HPDE6-E6E7 (cell line): ENCODE data around the gene TAOK2.
A peak's percentile ranks its signal among the peaks of the same experiment; 100 is the strongest.
"Not testable (repeated sequence)": the region's sequence is repeated elsewhere in the genome, so short reads cannot be mapped to it uniquely, and the experiment has no call there.

Source experiments
- DNase-seq: peaks from one replicate; pipeline ENCODE4 v3.0.0; 2011; ENCODE audit warnings: missing footprints; ENCODE audit errors: extremely low spot score

Gene TAOK2

DNA sequence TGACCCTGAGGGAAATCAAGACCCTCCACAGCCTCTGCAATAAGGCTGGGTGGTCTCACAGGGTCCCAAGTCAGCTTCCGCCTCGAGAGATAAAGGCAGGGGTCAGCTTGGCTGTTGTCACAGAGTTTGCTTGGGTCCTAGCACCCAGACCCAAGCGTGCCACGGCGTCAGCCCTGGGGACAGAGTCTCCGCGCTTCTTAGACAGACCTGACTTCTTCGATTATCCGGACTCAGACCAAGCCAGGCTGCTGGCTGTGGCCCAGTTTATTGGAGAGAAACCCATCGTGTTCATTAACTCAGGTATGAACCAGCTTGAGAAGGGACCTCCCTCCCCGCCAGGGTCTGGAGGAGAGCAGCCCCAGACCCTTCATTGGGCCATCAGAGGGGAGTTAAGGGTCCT is 49.9 kb downstream of the TAOK2 start:
- DNase-seq: no peak

DNA sequence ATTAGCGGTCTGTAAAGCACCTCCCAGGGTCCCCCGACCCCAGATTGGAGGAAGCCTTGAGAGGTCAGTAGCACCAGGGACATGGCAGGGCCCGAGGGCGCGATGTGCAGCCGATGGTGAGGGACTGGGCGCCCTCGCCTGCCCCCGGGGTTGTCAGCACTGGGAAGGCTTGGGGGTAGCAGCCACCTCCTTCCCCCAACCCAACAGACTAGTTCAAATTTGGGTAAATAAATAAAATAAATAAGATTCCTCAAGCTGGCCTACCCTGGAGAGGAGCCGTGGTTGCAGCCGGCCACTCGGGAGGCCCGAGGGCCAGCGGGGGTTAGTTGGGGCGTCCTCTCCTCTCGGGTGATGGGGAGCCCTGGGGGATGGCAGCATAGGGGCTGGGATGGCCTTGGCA is 50.8 kb downstream of the TAOK2 start:
- no peak for DNase-seq

DNA sequence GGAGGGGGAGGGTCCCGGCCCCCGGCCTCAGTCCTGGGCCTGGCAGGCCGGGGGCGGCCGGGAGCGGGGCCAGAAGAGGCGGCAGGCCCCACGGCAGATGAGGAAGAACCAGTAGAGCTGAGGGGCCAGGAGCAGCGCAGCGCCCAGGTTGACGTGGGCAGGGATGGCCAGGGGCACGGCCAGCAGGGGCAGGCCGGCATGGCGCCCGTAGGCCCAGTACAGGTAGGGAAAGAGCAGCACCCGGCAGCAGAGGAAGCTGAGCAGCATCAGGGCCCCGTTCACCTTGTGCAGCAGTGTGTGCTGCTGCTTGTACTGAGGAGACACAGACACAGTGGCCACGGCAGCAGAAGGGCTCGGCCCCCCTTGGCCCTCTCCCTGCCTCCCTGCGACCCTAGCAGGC is 51.5 kb downstream of the TAOK2 start:
- DNase-seq: no peak

DNA sequence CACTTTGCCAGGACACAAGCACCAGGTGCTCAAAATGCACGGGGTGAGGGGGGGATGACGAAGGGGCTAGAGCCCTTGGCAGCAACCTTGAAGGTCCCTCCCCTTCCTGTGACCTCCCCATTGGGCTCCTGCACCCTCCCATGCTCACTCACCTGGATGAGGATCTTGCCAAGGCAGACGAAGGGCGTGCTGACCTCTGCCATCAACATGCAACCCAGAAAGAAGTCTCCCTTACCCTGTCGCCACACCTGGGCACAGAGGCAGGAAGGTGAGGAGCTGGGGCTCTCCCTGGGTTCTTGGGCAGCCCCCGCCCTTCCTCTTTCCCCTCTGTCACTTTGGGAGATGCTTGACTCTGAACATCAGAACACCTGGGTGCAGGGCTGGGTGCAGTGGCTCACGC is 51.9 kb downstream of the TAOK2 start:
- DNase-seq: no peak

DNA sequence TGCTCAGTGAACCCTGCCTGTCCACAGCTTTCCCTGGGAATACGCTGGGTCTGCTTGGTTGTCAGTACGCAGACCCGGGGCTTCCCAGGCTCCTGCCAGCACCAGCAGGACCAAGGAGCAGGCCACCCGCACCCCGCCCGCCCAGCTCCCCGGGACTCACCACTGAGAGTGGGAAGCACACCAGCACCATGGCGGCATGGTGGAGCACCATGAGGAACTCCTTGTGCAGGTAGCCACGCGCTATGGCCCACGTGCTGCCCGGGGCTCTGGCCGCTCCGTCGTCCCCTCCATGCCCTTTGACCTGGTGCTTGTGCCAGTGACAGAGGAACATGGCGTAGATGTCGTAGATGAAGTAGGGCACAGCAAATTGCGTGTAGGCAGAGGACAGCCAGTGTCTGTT is 52.8 kb downstream of the TAOK2 start:
- no peak for DNase-seq

DNA sequence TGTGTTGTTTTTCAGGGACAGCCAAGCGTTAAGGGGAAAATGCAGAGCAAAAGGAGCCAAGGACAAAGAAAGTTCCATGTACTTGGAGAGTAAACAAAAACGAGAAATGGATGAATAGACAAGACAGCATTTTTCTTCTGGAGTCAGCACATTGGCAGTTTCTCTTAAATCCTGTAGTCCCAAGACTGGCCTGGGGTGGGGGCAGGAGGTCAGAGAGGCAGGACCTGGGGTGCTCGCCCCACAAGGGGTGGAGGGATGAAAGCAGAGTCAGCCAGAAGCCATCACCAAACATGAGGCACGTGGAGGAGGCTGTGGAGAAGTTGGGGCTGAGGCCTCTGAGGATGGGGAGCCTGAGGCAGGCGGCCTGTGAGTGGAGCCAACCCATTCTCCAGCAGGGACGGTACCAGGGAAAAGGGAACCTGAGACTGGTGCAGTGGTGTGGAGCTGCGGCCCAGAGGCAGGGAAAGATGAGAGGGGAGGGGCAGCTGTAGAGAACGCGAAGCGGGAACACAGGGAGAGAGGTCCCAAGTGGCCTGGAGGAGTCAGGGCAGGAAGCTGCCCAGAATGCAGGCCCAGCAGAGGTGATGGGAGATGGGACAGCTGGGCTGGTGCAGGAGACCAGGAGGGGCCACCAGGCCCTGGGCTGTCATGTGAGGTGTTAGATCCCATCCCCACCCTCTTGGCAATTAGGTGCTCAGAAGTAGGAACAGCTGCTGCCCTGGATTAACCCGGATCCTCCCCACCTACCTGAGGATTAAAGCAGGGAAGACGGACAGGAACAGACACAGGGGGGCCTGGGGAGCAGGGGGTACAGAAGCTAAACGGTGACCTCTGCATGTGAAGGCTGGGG is 54.1 kb downstream of the TAOK2 start:
- no peak for DNase-seq

DNA sequence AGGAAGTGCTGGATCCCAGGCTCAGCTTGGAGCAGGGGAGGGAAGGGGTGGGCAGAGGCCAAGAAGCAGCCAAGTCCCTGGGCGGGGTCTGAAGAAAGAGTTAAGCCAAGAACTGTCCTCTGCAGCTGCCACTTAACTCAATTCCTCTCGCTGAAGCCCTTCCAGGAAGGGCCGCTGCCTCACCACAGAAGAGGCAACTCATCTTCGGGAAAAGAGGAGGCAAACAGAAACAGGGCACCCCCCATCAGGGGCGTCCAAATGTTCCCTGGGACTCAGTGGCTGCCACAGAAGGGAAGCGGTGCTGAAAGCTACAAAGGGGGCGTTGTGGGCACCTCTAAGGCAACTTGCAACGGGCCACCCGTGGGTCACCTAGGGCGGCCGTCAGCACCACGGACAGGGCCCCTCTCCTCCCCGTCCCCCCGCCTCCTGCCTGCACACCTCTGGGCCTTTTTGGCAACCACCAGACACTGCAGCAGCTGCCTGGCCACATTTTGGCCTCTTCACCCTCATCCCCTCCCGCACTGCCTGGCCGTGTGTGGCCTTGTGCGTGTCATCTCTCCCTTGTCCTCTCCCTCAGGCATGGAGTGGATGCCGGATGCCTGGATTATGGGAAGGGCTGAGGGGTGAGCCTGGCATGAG is 54.9 kb downstream of the TAOK2 start:
- no peak for DNase-seq

DNA sequence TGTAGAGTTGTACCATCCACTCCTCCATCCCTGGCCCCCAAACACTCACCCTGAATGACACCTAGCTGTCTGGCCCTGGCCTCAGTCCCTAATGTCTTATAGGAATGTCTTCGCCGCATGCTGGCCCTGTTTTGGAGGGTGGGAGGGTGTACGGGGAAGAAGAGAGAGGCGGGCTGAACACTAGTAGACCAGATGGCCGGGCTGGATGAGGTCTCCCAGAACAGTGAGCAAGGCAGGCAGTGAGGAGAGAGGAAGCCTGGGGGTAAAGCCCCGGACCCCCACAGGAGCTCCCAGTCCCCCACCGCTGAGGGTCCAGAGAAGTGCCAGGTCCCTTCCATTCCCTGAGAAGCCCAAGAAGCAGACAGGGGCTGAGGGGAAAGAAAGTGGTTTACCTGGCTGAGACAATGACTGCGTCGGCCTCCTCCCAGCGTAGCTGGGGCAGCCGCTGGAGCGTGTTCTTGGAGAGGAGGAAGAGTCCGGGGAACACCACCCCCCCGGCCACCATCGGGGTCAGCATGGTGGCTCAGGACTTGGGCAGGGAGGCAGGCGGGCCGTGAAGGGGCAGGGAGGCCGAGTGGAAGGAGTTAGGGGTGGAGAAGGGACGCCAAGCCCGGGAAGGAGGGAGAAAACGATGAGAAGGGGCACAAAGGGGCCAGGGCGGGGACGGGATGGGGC is 56.5 kb downstream of the TAOK2 start:
- no peak for DNase-seq

DNA sequence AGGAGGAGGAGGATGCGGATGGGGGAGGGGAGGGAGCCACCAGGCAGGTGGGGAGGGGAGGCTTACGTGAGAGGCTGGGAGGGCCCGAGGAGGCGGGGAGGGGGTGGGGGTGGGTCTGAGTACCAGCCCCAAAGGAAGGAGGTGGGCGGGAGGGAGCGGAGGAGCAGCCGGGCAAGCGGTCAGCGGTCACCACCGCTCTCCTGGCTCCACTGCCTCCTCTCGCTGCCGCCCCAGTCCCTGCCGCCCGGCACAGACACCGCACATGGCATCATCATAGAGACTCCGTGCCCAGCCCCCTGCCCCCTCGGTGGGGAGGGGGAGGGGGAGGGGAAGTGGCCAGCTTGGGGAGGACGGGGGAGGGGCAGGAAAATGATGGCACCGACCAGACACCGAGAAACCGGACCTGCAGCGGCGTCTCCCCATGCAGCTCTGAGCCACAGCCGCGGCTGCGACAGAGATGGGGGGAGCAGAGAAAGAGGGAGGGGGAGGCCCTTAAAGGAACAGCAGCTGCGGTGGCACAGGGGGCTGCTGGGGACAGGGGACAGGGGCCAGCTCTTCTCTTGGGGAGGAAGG is 57.3 kb downstream of the TAOK2 start, which contains the start of gene TLCD3B:
TSS of gene TLCD3B (minus strand) at position 431 of the 573 bp plus-strand sequence. CDS start 744 bp downstream, outside the sequence.
- no peak for DNase-seq

DNA sequence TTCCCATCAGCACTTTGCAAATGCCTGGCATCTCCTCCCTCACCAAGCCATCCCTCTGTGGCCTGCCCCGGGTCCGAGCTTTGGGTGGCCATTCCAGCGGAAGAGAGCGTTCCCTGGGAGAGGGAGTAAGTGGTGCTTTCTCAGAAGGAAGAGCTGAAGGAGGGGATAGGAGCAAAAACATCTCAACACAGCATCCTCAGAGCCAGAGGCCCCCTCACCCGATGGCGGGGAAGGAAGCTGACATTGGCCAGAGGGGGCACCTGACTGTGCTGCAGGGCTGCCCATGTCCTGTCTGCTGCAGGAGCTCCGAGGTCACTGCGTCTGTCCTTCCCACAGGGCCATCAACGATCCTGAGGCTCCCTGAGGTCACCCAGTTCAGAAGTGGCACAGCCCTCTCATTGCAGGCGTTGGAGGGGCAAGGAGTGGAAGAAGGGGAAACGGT is 57.8 kb downstream of the TAOK2 start:
- no peak for DNase-seq

DNA sequence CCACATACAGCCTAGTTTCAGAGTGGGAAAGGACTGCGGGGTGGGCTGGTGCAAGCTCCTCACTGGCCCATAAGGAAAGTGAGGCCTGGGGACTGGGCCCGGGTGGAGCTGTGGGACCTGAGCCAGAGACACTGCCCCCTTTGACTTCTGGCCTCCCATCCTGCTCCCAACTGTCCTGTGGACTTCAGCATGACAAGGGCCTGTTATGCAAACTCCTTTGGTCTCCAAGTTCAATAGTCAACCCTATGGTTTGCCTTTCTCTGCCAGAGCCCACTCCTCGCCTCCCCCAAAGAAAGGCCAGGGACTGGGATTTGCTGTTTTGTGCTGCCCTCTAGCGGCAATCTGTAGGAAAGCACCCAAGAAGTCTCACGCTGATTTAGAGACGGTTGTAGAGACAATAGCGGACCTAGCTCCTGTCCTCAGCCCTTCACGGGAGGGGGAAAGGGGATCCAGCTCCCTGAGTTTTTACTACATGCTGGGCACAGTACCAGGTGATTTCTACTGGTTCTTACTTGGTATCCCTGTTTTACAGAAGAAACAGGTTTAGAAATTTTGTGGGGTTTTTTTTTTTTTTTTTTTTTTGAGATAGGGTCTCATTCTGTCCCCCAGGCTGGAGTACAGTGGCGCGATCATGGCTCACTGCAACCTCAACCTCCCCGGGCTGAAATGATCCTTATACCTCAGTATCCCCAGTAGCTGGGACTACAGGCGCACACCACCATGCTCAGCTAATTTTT is 58.6 kb downstream of the TAOK2 start:
- peak; percentile 47 for DNase-seq

DNA sequence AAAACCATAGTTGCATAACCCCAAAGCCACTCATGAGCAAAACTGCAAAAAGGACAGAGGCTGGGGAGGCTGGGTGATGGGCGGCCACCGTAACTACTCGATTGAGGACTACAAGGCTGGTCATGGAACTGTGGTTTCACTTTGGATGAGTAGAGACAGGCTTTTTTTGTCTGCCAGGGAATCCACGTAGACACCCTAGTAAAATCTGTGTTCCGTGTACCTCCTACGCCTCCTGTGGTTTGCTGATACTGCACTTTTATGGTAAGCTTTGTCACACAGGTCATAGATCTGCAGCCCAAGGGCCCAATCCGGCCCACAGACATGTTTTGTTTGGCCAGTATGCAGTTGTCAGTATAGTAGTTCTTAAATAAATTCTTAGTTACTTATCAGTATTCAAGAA is 59.6 kb downstream of the TAOK2 start:
- no peak for DNase-seq

DNA sequence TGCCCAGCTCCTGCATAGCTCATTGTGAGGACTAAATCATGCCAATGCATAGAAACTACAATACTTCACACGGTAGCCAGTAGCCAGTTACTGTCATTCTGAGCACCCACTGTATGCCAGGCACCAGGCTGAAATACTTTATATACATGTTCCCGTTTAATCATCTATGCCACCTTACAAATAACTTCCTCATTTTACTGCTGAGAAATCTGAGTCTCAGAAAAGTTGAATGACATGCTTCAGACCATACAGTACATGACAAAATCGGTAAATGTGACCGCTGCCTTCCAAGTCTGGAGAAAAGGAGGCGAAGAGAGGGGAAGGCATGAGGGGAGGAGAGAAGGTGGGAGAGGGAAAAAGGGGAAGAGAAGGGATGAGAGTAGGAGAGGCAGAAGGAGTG is 66.6 kb downstream of the TAOK2 start:
- no peak for DNase-seq

DNA sequence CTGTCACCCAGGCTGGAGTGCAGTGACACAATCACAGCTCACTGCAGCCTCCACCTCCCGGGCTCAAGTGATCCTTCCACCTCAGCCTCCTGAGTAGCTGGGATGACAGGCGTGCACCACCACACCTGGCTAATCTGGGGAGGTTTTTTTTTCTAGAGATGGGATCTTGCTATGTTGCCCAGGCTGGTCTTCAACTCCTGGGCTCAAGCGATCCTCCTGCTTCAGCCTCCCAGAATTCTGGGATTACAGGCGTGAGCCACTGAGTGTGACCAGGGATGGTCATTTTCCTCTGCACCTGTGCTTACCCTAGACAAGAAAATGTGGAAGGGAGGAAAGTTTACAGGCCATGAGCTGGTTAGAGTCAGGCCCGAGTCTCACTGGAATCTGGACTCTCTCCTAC is 67.0 kb downstream of the TAOK2 start:
- not testable (repeated sequence) for DNase-seq

DNA sequence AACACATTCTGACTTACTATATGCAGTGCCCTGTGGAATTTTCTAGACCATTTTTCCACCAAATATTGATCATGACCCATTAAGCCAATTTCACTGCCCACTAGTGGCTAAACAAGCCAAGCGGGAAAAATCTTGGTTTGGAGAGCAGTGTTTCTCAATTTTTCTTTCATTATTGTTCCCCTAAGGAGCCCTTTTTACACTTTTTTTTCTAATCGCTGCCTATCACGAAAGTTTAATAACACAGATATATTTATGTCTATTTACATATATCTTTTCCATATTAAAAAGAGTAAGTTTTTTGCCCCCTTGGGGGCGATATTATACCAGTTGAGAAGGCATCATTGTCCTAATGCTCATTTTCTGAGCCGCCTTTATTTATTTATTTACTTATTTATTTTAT is 68.2 kb downstream of the TAOK2 start:
- DNase-seq: no peak
